ENCODE results near the gene ANTXR1. TPM values are rescaled to one million over a fixed set of nuclear protein-coding genes. Genes with fewer than 3 reads are reported as not detected.

The ANTXR1 gene
- total RNA-seq, 2 experiments from 2014 or later: not detected

- intact Hi-C loops (cut with micrococcal nuclease): no loop called here
- POLR2A ChIA-PET: no interaction called here
Measured at GRCh38 chr2:69200107-69200520, 187.1 kb downstream of the ANTXR1 start.

GRCh38 chr2:69201259-69201658 lies 188.3 kb downstream of the ANTXR1 start:
- no peaks in the 10 kb centered on the region for H3K9me3 Mint-ChIP-seq
- H3K4me1 Mint-ChIP-seq (ENCODE audit: low read depth): no peaks in the 10 kb centered on the region
- H3K27ac Mint-ChIP-seq: no peak overlapping the region
- peaks cover 6% of the 10 kb centered on the region for H3K27me3 Mint-ChIP-seq
- DNase-seq: no peak
- ChIA-PET CTCF (no interaction called here), POLR2A (no interaction called here)
- intact Hi-C loops (cut with micrococcal nuclease): no loop called here
- no peaks in the 10 kb centered on the region for H3K36me3 Mint-ChIP-seq
- H3K4me3 Mint-ChIP-seq: no peak overlapping the region

More at GRCh38 chr2:69200107-69200520, 187.1 kb downstream of the ANTXR1 start:
- H3K27me3 Mint-ChIP-seq: peaks cover 6% of the 10 kb centered on the region
- H3K36me3 Mint-ChIP-seq: no peaks in the 10 kb centered on the region
- H3K27ac Mint-ChIP-seq: no peak overlapping the region
- H3K4me3 Mint-ChIP-seq: no peak overlapping the region
- DNase-seq: no peak
- H3K4me1 Mint-ChIP-seq (ENCODE audit: low read depth): no peaks in the 10 kb centered on the region
- CTCF ChIA-PET: no interaction called here
- no peaks in the 10 kb centered on the region for H3K9me3 Mint-ChIP-seq

DNA sequence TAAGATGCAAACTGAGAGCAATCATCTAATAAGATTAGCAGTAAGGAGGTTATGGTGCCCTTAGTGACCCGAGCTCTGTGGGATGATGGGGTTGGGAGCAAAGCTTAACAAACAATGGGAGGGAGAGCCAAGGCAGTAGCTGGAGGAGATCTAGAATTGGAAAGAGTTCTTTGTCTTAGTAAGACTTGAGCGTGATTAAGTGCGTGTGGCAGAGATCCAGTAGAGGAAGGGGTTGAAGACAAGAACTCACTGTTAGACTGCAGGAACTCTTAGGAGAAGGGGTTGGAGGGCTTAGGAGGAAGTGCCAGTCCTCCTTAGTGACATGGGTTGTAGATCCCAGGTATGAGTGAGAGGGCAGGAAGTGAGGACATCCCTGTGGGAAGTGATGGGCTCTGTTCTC lies 189.3 kb downstream of the ANTXR1 start:
- intact Hi-C loops (cut with micrococcal nuclease): no loop called here
- no peaks in the 10 kb centered on the region for H3K36me3 Mint-ChIP-seq
- ChIA-PET CTCF (no interaction called here), POLR2A (no interaction called here)
- H3K27ac Mint-ChIP-seq: no peak overlapping the region
- no peaks in the 10 kb centered on the region for H3K9me3 Mint-ChIP-seq
- H3K27me3 Mint-ChIP-seq: peaks cover 6% of the 10 kb centered on the region
- no peaks in the 10 kb centered on the region for H3K4me1 Mint-ChIP-seq (ENCODE audit: low read depth)
- DNase-seq: no peak
- no peak overlapping the region for H3K4me3 Mint-ChIP-seq

DNA sequence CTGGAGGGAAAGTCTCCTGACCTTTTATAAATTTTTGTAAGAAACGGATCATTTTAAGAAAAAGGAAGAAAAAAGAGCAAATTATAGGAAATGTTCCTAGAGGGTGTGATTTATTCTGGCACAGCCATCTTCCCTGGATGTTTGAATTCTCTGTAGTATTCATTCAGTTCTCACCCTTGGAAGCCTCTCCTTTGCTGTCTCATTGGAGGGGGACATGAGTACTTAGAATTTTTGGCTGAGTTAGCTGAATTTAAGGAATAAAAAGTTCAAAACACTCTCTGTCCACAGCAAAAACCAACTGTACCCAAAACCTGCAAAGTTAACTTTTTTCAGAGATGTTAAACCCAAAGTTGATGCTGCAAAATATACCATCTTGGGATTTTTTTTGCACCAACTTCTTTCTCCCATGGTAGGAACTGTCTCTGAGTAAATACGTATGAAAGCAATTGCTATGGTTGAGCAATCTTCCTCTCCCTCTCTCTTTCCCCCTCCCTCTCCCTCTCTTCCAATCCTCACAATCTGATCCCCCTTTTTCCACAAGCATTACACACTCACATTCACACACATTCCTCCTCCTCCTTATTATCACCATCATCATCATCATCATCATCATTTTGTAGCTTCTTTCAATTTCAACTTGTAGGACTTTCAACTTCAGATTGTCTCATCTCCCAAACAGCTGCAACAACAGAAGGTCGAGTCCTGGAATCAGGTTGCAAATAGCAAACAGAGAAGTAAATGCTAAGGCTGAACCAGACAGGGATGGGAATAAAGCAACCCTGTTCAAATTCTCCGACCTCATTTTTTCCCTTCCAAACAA lies 190.4 kb downstream of the ANTXR1 start:
- H3K4me3 Mint-ChIP-seq: no peak overlapping the region
- peaks cover 9% of the 10 kb centered on the region for H3K27me3 Mint-ChIP-seq
- POLR2A ChIA-PET: no interaction called here
- no peak overlapping the region for H3K27ac Mint-ChIP-seq
- CTCF ChIA-PET: no interaction called here
- no peaks in the 10 kb centered on the region for H3K9me3 Mint-ChIP-seq
- no peaks in the 10 kb centered on the region for H3K36me3 Mint-ChIP-seq
- intact Hi-C loops (cut with micrococcal nuclease): no loop called here
- no peak for DNase-seq
- no peaks in the 10 kb centered on the region for H3K4me1 Mint-ChIP-seq (ENCODE audit: low read depth)

DNA sequence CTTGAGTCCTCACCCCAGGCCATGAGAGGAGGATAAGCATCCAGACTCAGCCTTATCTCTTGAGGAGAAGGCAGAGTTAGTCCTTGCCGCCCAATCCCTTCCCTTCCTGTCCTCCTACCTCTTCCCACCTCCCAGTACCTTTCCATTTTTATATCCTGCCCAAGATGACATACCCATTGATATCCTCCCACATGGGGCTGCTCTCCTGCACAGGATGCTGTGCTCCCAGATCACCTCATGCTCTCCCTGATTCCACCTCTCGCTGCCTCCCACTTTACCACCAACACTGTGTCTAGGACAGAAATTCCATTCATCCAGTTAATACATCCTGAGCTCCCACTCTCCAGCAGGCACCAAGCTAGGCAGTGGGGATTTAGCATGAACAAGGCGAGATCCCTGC lies 191.7 kb downstream of the ANTXR1 start:
- no peaks in the 10 kb centered on the region for H3K9me3 Mint-ChIP-seq
- POLR2A ChIA-PET: no interaction called here
- no peaks in the 10 kb centered on the region for H3K36me3 Mint-ChIP-seq
- H3K4me3 Mint-ChIP-seq: no peak overlapping the region
- DNase-seq: no peak
- intact Hi-C loops (cut with micrococcal nuclease): no loop called here
- peaks cover 9% of the 10 kb centered on the region for H3K27me3 Mint-ChIP-seq
- CTCF ChIA-PET: interaction anchor here (0.6 kb wide), 1 partner anchor 357 kb away, joined by 3 read pairs; no protein-coding TSS in a partner anchor
- no peaks in the 10 kb centered on the region for H3K4me1 Mint-ChIP-seq (ENCODE audit: low read depth)
- H3K27ac Mint-ChIP-seq: no peak overlapping the region

GRCh38 chr2:69205076-69205475 lies 192.1 kb downstream of the ANTXR1 start:
- no peak overlapping the region for H3K4me3 Mint-ChIP-seq
- no peak overlapping the region for H3K27ac Mint-ChIP-seq
- no peaks in the 10 kb centered on the region for H3K4me1 Mint-ChIP-seq (ENCODE audit: low read depth)
- no peaks in the 10 kb centered on the region for H3K9me3 Mint-ChIP-seq
- no peak for DNase-seq
- ChIA-PET CTCF (interaction anchor here (0.6 kb wide), 1 partner anchor 356 kb away, joined by 3 read pairs; no protein-coding TSS in a partner anchor), POLR2A (no interaction called here)
- no peaks in the 10 kb centered on the region for H3K36me3 Mint-ChIP-seq
- intact Hi-C loops (cut with micrococcal nuclease): no loop called here
- H3K27me3 Mint-ChIP-seq: peaks cover 9% of the 10 kb centered on the region

DNA sequence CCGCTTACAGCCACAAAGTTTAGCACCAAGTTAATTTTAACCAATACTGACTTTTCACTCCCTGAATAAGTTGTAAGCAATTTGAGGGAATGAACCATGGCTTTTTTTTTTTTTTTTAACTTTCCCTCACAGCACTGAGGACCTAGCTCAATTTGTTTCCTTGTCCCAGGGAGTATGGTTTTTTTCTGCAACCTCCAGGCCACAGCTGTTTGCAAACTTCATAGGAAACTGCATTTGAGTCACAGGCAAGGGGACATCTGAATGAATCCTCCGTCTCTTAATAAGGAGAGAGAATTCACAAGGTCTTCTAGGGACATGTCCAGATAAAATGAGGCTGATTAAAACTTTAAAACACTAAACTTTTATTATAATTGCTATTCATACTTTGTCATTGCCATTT lies 192.5 kb downstream of the ANTXR1 start:
- H3K9me3 Mint-ChIP-seq: no peaks in the 10 kb centered on the region
- ChIA-PET CTCF (no interaction called here), POLR2A (no interaction called here)
- no peaks in the 10 kb centered on the region for H3K36me3 Mint-ChIP-seq
- no peaks in the 10 kb centered on the region for H3K4me1 Mint-ChIP-seq (ENCODE audit: low read depth)
- H3K27me3 Mint-ChIP-seq: peaks cover 9% of the 10 kb centered on the region
- no peak overlapping the region for H3K27ac Mint-ChIP-seq
- DNase-seq: no peak
- intact Hi-C loops (cut with micrococcal nuclease): no loop called here
- H3K4me3 Mint-ChIP-seq: no peak overlapping the region

DNA sequence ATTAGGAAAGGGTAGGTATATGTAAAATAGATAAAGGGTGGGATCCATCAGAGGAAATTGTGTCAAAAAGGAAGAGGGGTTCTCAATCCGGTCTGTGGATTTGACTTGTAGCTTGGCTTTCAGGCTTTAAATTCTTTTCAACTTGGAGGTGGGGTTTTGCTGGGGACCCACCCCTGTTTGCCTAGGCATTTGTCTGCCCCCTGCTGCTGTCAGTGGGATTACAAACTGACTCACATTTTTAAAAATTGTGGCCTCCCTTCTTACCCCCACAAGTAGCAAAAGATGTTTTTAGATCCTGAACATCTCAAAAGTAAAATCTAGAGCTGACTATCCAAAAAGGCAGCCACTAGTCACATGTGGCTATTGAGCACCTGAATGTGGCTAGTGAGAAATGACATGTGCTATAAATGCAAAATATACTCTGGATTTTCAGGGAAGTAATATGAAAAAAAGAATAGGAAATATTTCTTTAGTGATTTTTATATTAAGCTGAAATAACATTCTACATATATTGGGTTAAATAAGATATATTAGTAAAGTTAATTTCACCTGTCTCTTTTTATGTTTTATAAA lies 195.1 kb downstream of the ANTXR1 start:
- H3K4me1 Mint-ChIP-seq (ENCODE audit: low read depth): no peaks in the 10 kb centered on the region
- H3K36me3 Mint-ChIP-seq: no peaks in the 10 kb centered on the region
- intact Hi-C loops (cut with micrococcal nuclease): no loop called here
- DNase-seq: no peak
- ChIA-PET POLR2A (no interaction called here), CTCF (no interaction called here)
- H3K27me3 Mint-ChIP-seq: peaks cover 9% of the 10 kb centered on the region
- no peaks in the 10 kb centered on the region for H3K9me3 Mint-ChIP-seq
- H3K27ac Mint-ChIP-seq: no peak overlapping the region
- no peak overlapping the region for H3K4me3 Mint-ChIP-seq

- ChIA-PET CTCF (no interaction called here), POLR2A (no interaction called here)
- Mint-ChIP-seq H3K4me3 (no peak overlapping the region), H3K36me3 (no peaks in the 10 kb centered on the region), H3K4me1 (ENCODE audit: low read depth) (no peaks in the 10 kb centered on the region), H3K27me3 (peaks cover 9% of the 10 kb centered on the region), H3K9me3 (no peaks in the 10 kb centered on the region), H3K27ac (no peak overlapping the region)
- intact Hi-C loops (cut with micrococcal nuclease): no loop called here
- DNase-seq: no peak
Measured at GRCh38 chr2:69209482-69209881, 196.5 kb downstream of the ANTXR1 start.

- Mint-ChIP-seq H3K27me3 (peaks cover 3% of the 10 kb centered on the region), H3K4me1 (ENCODE audit: low read depth) (no peaks in the 10 kb centered on the region), H3K9me3 (no peaks in the 10 kb centered on the region), H3K27ac (no peak overlapping the region), H3K36me3 (no peaks in the 10 kb centered on the region), H3K4me3 (no peak overlapping the region)
- ChIA-PET POLR2A (no interaction called here), CTCF (no interaction called here)
- DNase-seq: no peak
- intact Hi-C loops (cut with micrococcal nuclease): no loop called here
Measured at GRCh38 chr2:69210385-69210784, 197.4 kb downstream of the ANTXR1 start.

- POLR2A ChIA-PET: no interaction called here
- peaks cover 3% of the 10 kb centered on the region for H3K27me3 Mint-ChIP-seq
- CTCF ChIA-PET: no interaction called here
- no peak overlapping the region for H3K4me3 Mint-ChIP-seq
- intact Hi-C loops (cut with micrococcal nuclease): no loop called here
- no peaks in the 10 kb centered on the region for H3K4me1 Mint-ChIP-seq (ENCODE audit: low read depth)
- H3K36me3 Mint-ChIP-seq: no peaks in the 10 kb centered on the region
- H3K9me3 Mint-ChIP-seq: no peaks in the 10 kb centered on the region
- DNase-seq: no peak
- H3K27ac Mint-ChIP-seq: no peak overlapping the region
Measured at GRCh38 chr2:69211048-69211447, 198.1 kb downstream of the ANTXR1 start.

- peaks cover 3% of the 10 kb centered on the region for H3K27me3 Mint-ChIP-seq
- DNase-seq: no peak
- no peaks in the 10 kb centered on the region for H3K9me3 Mint-ChIP-seq
- no peaks in the 10 kb centered on the region for H3K4me1 Mint-ChIP-seq (ENCODE audit: low read depth)
- ChIA-PET POLR2A (no interaction called here), CTCF (no interaction called here)
- intact Hi-C loops (cut with micrococcal nuclease): no loop called here
- H3K4me3 Mint-ChIP-seq: no peak overlapping the region
- no peaks in the 10 kb centered on the region for H3K36me3 Mint-ChIP-seq
- H3K27ac Mint-ChIP-seq: no peak overlapping the region
Measured at GRCh38 chr2:69211686-69212085, 198.7 kb downstream of the ANTXR1 start.

All from activated CD4-positive, alpha-beta memory T cell treated with anti-CD3 and anti-CD28 coated beads for 36 hours (primary cell).